ENCODE data around the gene FAM184A. TPM values are rescaled to one million over a fixed set of nuclear protein-coding genes. Genes with fewer than 3 reads are reported as not detected.
"Not testable (repeated sequence)": the region's sequence is repeated elsewhere in the genome, so short reads cannot be mapped to it uniquely, and the experiment has no call there.

FAM184A gene
- total RNA-seq, 1 donor from 2014 or later, result 7.8 TPM

DNA sequence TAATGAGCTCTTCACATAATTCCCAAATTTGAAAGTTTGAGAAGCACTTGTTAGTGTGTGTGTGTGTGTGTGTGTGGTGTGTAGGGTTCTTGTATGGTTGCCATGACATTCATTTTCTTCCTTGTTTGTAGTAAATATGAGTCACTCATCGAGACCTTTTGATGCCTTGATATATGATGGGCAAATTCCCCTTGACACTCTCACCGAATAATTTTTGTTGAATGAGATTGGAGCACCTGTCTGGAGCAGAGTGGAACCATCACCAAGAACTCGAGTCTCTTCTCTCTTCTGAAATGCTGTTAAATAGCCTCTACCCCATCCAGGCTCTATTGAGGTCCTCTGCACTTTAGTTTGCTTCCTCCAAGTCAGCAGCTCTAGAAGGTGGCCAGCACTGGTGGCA is 29.6 kb upstream of the FAM184A start:
- ATAC-seq (no peak), DNase-seq (ENCODE audit: low spot score) (no peak)
- intact Hi-C loops (cut with DNase I), result loop anchor here (5.0 kb wide), 1 partner anchor 1516 kb away; no protein-coding TSS in a partner anchor

DNA sequence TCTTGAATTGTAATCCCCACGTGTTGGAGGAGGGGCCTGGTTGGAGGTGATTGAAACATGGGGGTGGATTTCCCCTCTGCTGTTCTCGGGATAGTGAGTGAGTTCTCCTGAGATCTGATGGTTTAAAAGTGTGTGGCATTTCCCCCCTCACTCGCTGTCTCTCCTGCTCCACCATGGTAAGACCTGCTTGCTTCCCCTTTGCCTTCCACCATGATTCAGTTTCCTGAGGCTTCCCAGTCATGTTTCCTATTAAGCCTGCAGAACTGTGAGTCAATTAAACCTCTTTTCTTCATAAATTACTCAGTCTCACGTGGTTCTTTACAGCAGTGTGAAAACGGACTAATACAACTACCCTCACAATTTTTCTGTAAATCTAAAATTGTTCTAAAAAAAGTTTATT is 26.8 kb upstream of the FAM184A start:
- ATAC-seq (no peak), DNase-seq (ENCODE audit: low spot score) (no peak)
- intact Hi-C loops (cut with DNase I), result loop anchor here (5.0 kb wide), 1 partner anchor 1513 kb away; no protein-coding TSS in a partner anchor

DNA sequence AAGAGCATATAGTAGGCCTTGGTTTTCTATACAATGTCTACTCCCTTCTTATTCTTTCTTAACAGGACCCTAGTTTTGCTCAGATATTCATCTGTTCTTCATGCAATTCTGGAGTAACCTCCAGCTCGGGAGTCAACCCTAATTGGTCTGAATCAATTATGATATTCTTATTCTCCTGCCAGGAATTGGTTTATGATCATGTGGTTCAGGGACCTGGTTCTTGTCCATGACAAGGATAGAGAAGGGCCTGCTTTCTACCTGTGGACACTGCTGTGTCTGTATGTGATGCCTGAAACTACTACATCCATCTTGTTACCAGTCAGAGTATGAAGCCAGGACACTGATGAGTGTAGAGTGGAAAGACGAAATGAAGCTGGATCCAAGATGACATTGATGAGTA is 24.4 kb upstream of the FAM184A start:
- DNase-seq (ENCODE audit: low spot score) (no peak), ATAC-seq (no peak)
- intact Hi-C loops (cut with DNase I), result no loop called here

DNA sequence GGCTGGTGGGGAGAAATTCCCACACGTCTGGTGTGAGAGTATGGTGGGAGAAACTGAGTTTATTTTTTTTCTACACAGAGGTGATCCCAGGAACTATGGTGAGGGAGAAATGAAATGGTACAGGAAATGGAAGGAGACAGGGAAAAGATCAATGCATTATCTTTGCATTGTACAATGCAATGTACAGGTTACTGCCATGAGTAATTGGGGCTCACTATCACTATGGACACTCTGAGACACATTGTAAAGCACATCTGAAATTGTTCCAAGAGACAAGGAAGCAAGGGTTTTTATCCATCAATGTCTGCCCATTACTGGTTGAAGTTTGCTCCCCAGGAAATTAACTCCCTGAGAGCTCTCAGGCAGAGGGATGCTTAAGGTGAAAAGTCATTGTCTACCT is 21.7 kb upstream of the FAM184A start:
- intact Hi-C loops (cut with DNase I), result no loop called here
- DNase-seq (ENCODE audit: low spot score) (no peak), ATAC-seq (no peak)

DNA sequence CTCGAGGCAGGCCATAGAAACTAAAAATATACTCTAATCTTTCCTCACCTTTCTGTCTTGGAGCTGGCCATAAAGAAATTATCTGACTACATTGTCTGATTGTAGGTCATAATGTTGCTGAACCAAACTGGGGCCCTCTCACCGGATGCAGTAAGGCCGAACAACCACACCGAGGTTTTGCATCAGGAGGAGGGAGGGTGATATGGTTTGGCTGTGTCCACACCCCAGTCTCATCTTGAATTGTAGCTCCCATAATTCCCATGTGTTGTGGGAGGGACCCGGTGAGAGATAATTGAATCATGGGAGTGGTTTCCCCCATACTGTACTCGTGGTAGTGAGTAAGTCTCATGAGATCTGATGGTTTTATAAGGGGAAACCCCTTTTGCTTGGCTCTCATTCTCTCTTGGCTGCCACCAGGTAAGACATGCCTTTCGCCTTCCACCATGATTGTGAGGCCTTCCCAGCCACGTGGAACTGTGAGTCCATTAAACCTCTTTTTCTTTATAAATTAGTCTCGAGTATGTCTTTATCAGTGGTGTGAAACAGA is 19.4 kb upstream of the FAM184A start:
- DNase-seq (ENCODE audit: low spot score); intact Hi-C loops (cut with DNase I); ATAC-seq: not testable (repeated sequence)

DNA sequence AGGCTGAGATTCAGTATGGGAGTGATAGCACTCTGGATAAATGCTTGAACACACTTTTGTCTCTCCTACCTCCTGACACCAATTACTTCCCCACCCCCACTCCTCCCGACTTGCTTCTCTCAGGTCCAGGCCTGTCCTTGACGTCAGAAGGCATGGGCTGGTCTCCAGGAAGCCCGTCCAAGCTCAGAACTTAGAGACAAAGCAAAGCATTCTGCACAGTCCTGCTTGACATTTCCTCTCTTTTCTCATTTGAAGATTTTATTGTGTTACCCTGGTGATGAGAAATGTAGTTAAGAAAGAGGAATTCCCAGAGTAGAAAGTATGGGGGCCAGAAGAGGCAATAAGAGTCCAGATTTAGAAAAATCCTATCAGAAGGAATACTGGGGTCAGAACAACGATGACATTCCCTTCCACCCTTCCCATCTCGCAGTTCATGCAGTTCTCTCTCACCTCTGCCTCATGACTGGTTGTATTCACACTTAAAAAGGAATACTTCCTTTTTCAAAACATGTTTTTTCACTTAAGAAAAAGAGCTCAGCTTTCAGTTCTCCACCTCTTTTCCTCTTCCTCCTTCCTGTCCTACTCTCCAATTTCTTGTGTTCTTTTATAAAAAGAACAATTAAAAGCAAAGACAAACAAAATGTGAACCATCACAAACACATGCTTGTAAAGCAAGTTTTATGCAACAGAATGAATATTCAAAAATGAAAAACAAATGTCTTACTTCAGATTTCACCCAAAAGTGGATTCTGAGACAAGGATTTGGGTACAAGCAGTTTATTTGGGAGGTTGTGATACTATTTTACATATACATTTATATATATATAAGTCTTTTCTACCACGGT is 18.5 kb upstream of the FAM184A start:
- ATAC-seq (peak; percentile 98), DNase-seq (ENCODE audit: low spot score) (peak; percentile 91)
- intact Hi-C loops (cut with DNase I), result no loop called here

DNA sequence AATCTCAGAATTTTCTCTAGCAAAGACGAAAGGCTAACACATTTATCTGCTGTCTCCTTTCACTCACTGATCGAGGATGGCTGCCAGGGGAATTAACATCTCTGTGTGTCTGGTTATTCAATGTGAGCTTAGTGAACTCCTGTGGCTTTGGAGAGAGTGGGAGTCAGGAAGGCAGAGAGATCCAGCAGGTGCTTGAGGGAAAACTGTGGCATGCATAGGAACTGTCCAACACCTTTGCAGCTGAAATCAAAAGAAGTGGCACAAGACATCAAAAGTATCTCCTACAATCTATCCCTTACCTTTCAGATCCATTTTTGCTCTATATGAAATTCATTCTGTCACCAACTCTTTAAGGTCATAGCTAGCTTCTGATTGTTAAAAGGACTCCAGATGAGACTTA is 11.8 kb upstream of the FAM184A start:
- intact Hi-C loops (cut with DNase I), result no loop called here
- no peak for DNase-seq (ENCODE audit: low spot score)
- ATAC-seq, result no peak

DNA sequence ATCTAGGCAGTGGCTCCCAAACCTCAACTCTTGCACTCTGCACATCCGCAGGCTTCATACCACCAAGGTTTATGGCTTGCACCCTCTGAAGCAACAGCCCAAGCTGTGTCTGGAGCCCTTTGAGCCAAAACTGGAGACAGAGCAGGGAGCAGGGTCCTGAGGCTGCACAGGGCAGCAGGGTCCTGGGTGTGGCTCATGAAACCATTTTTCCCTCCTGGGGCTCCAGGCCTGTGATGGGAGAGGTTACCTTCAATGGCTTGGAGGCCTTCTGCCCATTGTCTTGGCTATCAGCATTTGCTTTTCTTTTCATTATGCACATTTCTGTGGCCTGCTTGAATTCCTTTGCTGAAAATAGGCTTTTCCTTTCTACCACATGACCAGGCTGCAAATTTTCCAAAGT is 6.3 kb upstream of the FAM184A start:
- intact Hi-C loops (cut with DNase I), result no loop called here

DNA sequence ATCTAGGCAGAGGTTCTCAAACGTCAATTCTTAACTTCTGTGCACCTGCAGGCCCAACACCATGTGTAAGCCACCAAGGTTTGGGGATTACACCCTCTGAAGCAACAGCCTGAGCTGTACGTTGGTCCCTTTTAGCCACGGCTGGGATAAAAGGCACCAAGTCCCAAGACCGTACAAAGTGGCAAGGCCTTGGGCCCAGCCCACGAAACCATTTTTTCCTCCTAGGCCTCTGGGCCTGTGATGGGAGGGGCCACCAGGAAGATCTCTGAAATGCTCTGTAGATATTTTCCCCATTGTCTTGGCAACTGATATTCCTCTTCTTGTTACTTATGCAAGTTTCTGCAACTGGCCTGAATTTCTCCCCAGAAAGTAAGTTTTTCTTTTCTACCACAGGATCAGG is 4.5 kb upstream of the FAM184A start:
- intact Hi-C loops (cut with DNase I), result no loop called here
- DNase-seq (ENCODE audit: low spot score), result no peak
- ATAC-seq, result no peak

More for the DNA sequence above, 6.3 kb upstream of the FAM184A start:
- ATAC-seq (no peak), DNase-seq (ENCODE audit: low spot score) (no peak)

DNA sequence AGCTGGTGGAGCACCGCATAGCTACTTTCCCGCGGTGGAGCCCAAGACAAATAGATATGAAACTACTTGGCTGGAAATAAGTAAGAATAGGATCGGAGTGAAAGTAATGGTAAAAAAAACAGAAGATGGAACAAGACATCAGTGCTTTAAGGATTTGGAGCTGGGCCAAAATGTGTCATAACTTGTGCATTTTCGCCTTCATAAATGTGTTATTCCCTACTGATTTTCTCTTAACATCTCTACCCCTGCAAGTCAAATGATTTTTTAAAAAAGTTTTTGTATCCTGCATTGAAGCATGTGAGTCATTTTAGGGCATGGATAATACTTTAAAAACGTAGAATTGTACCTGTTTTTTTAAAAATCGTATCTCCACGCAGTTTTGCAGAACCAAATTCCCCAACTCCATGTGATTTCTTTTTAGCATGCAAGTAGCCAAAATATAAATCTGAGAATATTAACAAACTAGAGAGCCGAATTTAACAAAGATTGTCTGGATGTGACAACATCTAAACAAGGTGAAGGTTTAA is 882 bp upstream of the FAM184A start:
- intact Hi-C loops (cut with DNase I), result no loop called here
- no peak for ATAC-seq
- DNase-seq (ENCODE audit: low spot score), result no peak

DNA sequence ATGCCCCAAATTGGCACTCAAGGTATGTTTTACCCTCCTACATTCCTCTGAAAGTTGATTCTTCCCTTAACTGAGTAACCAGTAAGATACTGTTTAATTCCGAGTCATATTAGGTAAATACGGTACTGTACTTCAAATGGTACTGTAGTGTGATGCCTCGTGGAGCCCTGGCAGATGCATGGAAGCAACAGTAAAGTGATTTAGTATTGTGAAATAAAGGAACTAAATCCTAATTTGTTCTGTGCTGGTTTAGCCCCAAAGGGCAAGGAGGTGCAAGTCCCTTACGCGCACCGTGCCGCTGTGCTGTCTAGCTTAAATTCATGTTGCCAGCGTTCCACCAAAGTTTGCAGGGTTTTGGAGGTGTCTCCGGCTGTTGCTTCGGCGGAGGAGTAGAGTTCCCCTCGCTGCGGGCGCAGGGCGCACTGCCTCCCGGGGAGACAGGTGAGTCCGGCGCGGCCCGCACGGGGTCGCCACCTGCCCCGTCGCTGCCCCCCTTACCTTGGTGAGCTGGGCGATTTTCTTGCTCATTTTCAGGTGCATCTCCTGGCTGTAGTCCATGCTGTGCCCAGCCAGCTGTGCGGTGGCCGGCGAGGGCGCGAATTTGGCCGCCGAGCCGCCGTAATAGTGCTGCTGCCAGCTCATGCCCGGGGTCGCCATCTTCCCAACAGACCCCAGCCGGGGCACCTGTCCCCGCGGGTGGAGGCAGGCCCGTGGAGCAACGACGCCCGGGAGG is 655 bp downstream of the FAM184A start:
- intact Hi-C loops (cut with DNase I), result no loop called here
- ATAC-seq, result peak; percentile 40
- peak; percentile 64 for DNase-seq (ENCODE audit: low spot score)

DNA sequence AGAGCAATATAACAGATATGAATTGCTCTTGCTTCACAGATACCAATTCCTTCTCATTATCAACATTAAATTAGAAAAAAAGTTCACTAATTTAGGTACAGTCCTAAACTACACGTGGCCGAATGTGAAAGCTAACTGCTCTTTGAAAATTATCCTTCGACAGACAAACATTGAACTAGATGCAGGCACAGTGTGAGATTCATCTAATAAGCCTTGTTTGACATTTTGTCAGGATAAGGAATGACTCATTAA is 1.1 kb downstream of the FAM184A start:
- ATAC-seq (no peak), DNase-seq (ENCODE audit: low spot score) (no peak)
- intact Hi-C loops (cut with DNase I), result no loop called here

DNA sequence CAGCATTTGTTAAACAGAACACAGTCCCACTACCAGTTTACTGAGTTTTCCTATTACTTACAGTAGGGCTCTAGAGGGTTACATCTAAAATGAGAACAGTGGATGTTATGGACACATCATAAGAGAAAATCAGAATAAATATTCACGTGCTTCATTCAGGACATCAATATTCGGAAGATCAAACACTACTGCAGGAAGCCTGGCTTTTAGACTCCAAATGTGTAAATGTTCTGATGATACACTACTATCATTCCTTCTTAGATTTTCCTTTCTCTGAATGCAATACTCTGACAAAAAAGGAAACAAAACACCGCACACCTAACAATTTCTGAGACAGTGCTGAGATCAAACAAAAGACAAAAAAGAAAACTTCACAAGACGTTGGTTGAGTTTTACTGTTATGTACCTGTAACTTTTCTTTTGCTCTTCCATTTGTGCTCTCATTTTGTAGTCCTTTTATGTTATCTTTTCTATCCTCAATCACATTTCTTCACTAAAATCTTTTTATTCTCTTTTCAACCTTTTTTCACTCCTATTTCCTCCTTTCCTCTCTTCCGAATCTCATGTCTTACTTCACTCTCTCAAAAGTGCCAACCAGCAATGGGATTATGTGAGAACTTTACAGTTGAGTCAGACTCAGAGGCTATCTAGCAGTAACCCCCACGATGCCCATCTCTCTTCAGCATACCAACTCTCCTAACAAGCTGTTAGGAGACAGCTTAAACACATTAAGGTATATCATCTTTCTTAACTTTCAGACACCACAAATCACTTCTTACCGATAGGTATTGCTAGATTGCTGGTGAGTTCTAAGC is 1.7 kb downstream of the FAM184A start:
- no peak for DNase-seq (ENCODE audit: low spot score)
- no peak for ATAC-seq
- intact Hi-C loops (cut with DNase I), result no loop called here

DNA sequence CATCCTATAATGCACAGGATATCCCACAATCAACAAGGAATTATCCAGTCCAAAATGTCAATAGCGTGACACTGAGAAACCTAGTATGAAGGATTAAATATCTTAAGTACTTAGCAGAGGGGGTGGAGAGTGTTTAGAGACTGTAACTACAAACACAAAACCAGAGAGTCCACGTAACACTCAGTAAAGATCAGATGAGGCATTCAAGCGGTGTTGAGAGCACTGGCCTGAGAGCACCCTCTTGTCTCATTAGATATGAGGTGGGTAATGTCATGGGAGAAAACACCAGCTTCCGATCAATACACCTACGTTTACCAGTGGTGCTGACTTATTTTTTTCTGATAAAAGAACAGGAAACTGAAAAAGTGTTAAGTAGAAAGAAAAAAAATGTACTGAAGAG is 2.3 kb downstream of the FAM184A start:
- DNase-seq (ENCODE audit: low spot score) (no peak), ATAC-seq (no peak)
- intact Hi-C loops (cut with DNase I), result no loop called here

DNA sequence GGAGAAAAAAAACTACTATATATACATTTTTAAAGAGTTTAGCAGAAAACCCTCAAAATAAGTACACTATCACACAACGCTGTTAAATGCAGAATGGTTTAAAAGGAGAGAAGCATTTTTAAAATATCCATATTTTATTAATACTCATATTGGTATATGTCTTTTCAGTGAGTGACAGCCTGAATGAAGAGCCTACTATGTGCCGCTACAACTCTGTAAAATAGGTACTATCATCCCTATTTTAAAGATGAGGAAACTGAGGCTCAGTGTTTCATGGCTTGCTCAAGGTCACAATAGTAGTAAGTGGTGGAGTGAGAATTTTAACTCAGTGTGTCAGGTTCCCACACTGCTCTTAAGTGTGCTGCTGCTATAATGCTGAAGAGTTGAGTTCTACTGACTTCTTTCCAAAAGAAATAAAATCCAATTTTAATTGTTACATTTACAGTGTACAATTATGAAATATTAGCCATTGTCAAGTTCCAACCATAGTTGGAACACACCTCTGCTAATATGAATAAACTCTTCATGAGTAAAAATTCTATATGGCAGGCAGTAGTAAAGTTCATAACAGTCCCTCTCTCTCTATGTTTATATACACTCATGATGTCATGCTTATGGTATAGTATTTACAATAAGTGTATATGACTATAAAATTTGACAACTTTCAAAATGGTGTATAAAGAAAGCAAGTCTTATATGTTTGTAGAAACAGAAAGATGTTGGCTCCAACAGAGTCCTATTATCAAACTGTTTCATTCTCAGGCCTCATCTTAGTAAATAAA is 3.1 kb downstream of the FAM184A start:
- intact Hi-C loops (cut with DNase I), result no loop called here
- DNase-seq (ENCODE audit: low spot score) (no peak), ATAC-seq (no peak)

DNA sequence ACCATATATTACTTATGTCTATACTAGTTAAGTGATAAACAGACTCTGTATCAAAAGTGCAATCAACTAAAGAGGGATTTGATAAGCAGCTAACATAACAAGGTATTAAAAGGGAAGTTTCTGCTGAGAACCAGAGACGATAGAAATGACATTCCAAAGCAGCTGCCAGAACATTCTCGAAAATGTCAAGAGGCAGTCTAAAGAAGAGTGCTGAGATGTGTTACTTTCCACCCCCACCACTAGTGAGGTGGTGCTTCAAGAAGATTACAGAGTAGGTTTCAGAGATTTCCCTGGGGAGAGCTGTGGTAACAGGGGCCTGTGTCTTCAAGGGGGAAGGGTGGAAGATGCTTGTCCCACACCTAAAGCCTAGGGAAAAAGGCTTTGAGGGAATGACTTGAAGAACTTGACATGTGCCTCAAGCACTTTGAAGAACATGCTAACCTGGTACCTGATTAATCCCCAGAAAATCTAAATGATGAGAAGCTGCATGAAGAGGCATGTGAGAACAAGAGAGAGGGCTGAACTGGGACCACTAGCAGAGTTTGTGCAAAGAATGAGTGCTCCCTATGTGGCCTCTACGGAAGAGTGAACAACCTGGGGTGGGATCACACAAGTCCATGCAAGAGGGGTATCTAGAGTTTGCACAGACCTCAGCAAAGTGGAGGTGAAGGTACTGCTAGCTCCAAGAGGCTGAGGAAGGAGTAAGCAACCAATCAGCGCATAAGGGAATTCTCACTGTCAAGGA is 5.0 kb downstream of the FAM184A start:
- DNase-seq (ENCODE audit: low spot score), result no peak
- ATAC-seq, result no peak

DNA sequence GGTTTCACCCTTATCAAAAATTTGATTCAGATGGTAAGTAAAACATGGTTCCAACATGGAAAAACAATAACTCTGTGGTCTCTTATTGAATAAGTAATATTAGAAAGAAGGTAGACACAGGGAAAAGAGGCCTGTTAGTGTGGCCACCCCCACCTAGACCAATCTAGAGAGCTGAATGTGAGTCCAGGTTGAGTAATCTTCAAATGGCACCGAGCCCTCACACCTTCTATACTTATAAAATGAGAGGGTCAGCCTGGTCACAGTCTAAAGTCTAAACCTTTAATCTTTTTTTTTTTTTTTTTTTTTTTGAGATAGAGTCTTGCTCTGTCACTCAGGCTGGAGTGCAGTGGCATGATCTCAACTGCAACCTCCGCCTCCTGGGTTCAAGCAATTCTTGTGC is 6.9 kb downstream of the FAM184A start:
- DNase-seq (ENCODE audit: low spot score) (no peak), ATAC-seq (no peak)
- intact Hi-C loops (cut with DNase I), result no loop called here

More for the DNA sequence above, 5.0 kb downstream of the FAM184A start:
- intact Hi-C loops (cut with DNase I), result no loop called here

DNA sequence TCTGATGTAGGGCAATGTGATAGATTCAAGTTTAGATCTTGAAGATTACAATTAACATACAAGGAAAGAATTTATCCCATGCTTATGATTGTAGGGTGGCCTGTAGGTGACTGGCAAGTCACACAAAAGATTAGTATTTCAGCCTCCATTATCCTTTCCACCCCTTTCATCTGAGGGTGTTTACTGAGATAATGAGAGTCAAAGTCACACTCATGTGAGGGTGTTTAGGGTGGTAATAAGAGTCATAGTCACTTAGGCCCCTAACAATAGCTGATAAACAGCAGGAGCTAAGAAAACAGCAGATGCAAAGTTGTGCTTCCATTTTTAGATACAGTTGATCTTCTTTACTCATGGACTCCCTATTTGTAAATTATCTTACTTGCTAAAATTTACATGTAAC is 11.4 kb downstream of the FAM184A start:
- intact Hi-C loops (cut with DNase I), result loop anchor here (5.0 kb wide), 1 partner anchor 220 kb away; no protein-coding TSS in a partner anchor
- ATAC-seq (no peak), DNase-seq (ENCODE audit: low spot score) (no peak)
